Measurements from ENCODE around the gene FOXC2.

- no peak for TF ChIP-seq CTCF (IDR thresholded peaks at IDR 0.05)
- TF ChIP-seq EZH2phosphoT487 (IDR thresholded peaks at IDR 0.05; ENCODE audit: borderline replicate concordance, low read depth): no peak
- TF ChIP-seq RFX5 (IDR thresholded peaks at IDR 0.05; ENCODE audit: low read length): no peak
- no peak for TF ChIP-seq RAD21 (IDR thresholded peaks at IDR 0.05; ENCODE audit: low read length)
- no peak for TF ChIP-seq POLR2AphosphoS5 (IDR thresholded peaks at IDR 0.05; ENCODE audit: low read depth, low read length)
- TF ChIP-seq MXI1 (IDR thresholded peaks at IDR 0.05; ENCODE audit: low read depth, low read length): no peak
- TF ChIP-seq EP300 (IDR thresholded peaks at IDR 0.05; ENCODE audit: borderline replicate concordance in 1 of 2, low read depth in 1 of 2, low read length in 1 of 2): no peak
- TF ChIP-seq CHD2 (IDR thresholded peaks at IDR 0.05; ENCODE audit: low read length, partially characterized antibody): no peak
- TF ChIP-seq USF2 (IDR thresholded peaks at IDR 0.05; ENCODE audit: borderline replicate concordance, low read depth, low read length): no peak
- no peak for TF ChIP-seq TEAD4 (IDR thresholded peaks at IDR 0.05; ENCODE audit: borderline replicate concordance, insufficient read depth)
- no peak for TF ChIP-seq YY1 (IDR thresholded peaks at IDR 0.05; ENCODE audit: low read depth)
- no peak for TF ChIP-seq FOSL2 (IDR thresholded peaks at IDR 0.05; ENCODE audit: borderline replicate concordance, low read depth)
- TF ChIP-seq, protein P1, sequence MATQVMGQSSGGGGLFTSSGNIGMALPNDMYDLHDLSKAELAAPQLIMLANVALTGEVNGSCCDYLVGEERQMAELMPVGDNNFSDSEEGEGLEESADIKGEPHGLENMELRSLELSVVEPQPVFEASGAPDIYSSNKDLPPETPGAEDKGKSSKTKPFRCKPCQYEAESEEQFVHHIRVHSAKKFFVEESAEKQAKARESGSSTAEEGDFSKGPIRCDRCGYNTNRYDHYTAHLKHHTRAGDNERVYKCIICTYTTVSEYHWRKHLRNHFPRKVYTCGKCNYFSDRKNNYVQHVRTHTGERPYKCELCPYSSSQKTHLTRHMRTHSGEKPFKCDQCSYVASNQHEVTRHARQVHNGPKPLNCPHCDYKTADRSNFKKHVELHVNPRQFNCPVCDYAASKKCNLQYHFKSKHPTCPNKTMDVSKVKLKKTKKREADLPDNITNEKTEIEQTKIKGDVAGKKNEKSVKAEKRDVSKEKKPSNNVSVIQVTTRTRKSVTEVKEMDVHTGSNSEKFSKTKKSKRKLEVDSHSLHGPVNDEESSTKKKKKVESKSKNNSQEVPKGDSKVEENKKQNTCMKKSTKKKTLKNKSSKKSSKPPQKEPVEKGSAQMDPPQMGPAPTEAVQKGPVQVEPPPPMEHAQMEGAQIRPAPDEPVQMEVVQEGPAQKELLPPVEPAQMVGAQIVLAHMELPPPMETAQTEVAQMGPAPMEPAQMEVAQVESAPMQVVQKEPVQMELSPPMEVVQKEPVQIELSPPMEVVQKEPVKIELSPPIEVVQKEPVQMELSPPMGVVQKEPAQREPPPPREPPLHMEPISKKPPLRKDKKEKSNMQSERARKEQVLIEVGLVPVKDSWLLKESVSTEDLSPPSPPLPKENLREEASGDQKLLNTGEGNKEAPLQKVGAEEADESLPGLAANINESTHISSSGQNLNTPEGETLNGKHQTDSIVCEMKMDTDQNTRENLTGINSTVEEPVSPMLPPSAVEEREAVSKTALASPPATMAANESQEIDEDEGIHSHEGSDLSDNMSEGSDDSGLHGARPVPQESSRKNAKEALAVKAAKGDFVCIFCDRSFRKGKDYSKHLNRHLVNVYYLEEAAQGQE (IDR thresholded peaks at IDR 0.05; ENCODE audit: low read depth, low read length): no peak
Measured at GRCh38 chr16:86556576-86556975, 10.1 kb upstream of the FOXC2 start.

Measured in SK-N-SH (cell line).